ENCODE data around the gene IGFBP4.

The IGFBP4 gene

GRCh38 chr17:40467281-40467867 lies 24.1 kb downstream of the IGFBP4 start:
- Histone ChIP-seq H3K4me1 (ENCODE audit: insufficient read depth, poor library complexity, severe bottlenecking) (peaks cover 10% of the 10 kb centered on the region), H3K27ac (ENCODE audit: poor library complexity, severe bottlenecking) (no peak overlapping the region), H3K27me3 (ENCODE audit: insufficient read depth, poor library complexity, severe bottlenecking) (no peaks in the 10 kb centered on the region), H3K9me3 (ENCODE audit: severe bottlenecking) (no peaks in the 10 kb centered on the region), H3K4me3 (ENCODE audit: severe bottlenecking) (no peak overlapping the region), H3K36me3 (ENCODE audit: low read depth) (no peaks in the 10 kb centered on the region)
- ATAC-seq (ENCODE audit: low read depth) (no peak), DNase-seq (ENCODE audit: low spot score) (no peak)
- TF ChIP-seq CTCF (IDR thresholded peaks at IDR 0.05; ENCODE audit: poor library complexity, severe bottlenecking) = no peak

- TF ChIP-seq CTCF (IDR thresholded peaks at IDR 0.05; ENCODE audit: poor library complexity, severe bottlenecking) = no peak
- Histone ChIP-seq H3K4me3 (ENCODE audit: severe bottlenecking) (no peak overlapping the region), H3K9me3 (ENCODE audit: severe bottlenecking) (no peaks in the 10 kb centered on the region), H3K27me3 (ENCODE audit: insufficient read depth, poor library complexity, severe bottlenecking) (no peaks in the 10 kb centered on the region), H3K36me3 (ENCODE audit: low read depth) (no peaks in the 10 kb centered on the region), H3K27ac (ENCODE audit: poor library complexity, severe bottlenecking) (no peak overlapping the region), H3K4me1 (ENCODE audit: insufficient read depth, poor library complexity, severe bottlenecking) (peaks cover 10% of the 10 kb centered on the region)
- ATAC-seq (ENCODE audit: low read depth) (no peak), DNase-seq (ENCODE audit: low spot score) (no peak)
These were observed 25.3 kb downstream of the IGFBP4 start for GRCh38 chr17:40468560-40468959.

GRCh38 chr17:40469805-40470675 lies 26.8 kb downstream of the IGFBP4 start:
- Histone ChIP-seq H3K36me3 (ENCODE audit: low read depth) (no peaks in the 10 kb centered on the region), H3K4me1 (ENCODE audit: insufficient read depth, poor library complexity, severe bottlenecking) (peaks cover 10% of the 10 kb centered on the region), H3K9me3 (ENCODE audit: severe bottlenecking) (no peaks in the 10 kb centered on the region), H3K4me3 (ENCODE audit: severe bottlenecking) (no peak overlapping the region), H3K27ac (ENCODE audit: poor library complexity, severe bottlenecking) (no peak overlapping the region), H3K27me3 (ENCODE audit: insufficient read depth, poor library complexity, severe bottlenecking) (no peaks in the 10 kb centered on the region)
- no peak for TF ChIP-seq CTCF (IDR thresholded peaks at IDR 0.05; ENCODE audit: poor library complexity, severe bottlenecking)
- DNase-seq (ENCODE audit: low spot score) = no peak
- no peak for ATAC-seq (ENCODE audit: low read depth)

- Histone ChIP-seq H3K4me3 (ENCODE audit: severe bottlenecking) (no peak overlapping the region), H3K9me3 (ENCODE audit: severe bottlenecking) (no peaks in the 10 kb centered on the region), H3K27ac (ENCODE audit: poor library complexity, severe bottlenecking) (peak overlapping the region; percentile 100), H3K27me3 (ENCODE audit: insufficient read depth, poor library complexity, severe bottlenecking) (no peaks in the 10 kb centered on the region), H3K36me3 (ENCODE audit: low read depth) (no peaks in the 10 kb centered on the region), H3K4me1 (ENCODE audit: insufficient read depth, poor library complexity, severe bottlenecking) (peaks cover 10% of the 10 kb centered on the region)
- TF ChIP-seq CTCF (IDR thresholded peaks at IDR 0.05; ENCODE audit: poor library complexity, severe bottlenecking) = no peak
- ATAC-seq (ENCODE audit: low read depth) = peak; percentile 5
- DNase-seq (ENCODE audit: low spot score) = no peak
These were observed 27.9 kb downstream of the IGFBP4 start for GRCh38 chr17:40470932-40471828.
